ENCODE results near the gene ADGRG6.

The ADGRG6 gene

GRCh38 chr6:142380626-142381025, 78.8 kb downstream of the ADGRG6 start:
- no peak for DNase-seq

DNA sequence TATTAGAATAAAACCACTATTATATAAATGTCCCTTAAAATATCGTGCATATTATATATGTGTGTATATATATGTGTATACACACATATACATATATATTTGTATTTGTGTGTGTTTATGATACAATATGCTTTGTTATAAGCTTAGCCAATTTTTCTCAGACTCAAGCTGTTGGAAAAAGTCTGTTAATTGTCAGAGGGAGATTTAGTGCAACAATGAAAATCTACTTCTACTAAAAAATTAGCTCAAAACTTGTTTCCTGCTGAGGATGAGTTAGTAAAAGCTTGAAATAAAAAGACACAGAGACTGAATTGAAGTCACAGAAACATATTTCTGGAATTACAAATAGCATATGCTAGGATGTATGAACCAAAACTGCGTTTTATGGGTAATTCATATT, 79.4 kb downstream of the ADGRG6 start:
- DNase-seq = no peak

DNA sequence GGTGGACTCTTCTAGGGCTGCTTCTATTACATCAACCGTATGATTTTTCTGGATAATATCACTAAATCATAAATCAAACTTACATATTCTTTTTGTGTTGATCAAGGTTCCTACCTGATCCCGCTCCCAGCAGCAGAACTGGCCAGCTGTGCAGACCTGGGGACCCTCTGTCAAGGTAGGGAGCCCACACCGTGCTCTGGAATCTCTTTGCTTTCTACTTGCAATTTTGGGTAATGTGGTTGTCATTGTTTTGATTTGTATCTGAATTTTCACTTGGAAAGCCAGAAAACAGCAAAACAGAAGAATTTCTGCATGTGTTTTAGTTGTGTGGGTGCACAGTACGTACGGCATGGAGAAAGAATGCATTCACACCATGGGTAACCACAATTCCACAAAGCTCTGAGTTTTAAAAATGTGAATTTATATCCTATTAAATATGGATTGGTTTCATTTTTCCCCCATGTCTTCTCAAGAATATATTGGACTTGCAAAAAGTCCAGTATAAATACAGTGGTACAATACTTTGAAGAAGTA, 80.1 kb downstream of the ADGRG6 start:
- DNase-seq = no peak

DNA sequence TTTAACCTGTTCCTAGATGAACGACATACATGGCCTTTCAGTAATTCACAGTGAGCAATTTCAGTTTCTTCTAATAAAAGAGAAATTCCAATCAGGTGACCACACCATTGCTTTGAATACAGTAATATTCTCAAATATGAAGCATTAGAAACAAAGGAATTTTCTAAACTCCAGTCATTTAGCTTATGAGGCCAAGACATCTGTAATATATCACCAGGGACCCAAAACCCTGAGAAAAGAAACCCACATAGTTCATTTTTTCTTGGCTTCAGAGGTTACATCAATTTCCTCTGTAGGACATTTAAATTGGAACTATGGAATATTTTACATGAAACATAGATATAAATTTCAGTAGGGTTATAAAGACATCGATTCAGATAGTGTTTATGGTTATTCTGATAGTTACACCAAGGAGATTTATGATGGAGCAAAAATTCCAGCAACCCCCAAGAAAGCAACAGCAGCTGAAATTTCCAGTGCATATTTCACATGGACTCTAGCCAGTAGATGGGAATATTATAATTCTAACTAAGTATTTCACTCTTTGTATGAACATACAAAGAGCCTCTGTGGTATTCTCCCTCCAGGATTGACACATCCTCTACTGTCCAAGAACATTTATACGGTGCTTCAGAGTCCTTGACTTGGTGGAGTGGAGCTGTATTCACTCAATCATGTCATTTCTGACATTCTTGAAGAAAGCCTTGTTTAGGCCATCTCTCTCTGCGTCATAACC, 82.9 kb downstream of the ADGRG6 start:
- no peak for DNase-seq

GRCh38 chr6:142385352-142385751, 83.5 kb downstream of the ADGRG6 start:
- DNase-seq = no peak

GRCh38 chr6:142386657-142387056, 84.8 kb downstream of the ADGRG6 start:
- no peak for DNase-seq

DNA sequence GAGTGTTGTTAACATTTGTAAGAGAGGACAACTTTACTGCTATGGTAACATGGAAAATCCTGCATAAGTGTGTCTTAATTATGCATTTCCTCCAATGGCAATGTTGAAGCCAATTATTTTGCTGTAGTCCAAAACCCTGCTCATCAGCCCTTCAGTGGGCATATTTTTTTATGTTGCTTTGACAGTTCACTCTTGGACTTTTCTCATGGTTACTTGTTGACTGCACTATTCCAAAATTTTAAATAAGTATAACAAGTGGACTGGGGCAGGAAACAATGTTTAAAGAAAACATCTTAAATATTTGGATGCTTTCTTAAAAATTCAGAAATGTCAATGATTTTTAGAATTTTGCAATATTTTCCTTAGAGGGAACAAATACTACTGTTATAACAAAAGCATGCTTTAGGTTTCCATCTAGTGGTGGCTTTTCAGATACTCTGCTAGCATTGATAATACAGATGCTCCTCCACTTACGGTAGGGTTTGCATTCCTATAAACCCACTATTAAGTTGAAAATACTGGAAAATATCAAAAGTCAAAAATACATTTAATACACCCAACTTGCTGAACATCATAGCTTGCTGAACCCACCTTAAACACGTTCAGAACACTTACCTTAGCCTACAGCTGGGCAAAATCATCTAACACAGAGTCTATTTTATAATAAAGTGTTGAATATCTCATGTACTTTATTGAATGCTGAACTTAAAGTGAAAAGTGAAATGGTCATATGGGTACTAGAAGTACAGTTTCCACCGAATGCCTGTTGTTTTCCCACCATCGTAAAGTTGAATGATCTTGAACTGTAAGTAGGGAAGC, 86.4 kb downstream of the ADGRG6 start:
- no peak for DNase-seq

DNA sequence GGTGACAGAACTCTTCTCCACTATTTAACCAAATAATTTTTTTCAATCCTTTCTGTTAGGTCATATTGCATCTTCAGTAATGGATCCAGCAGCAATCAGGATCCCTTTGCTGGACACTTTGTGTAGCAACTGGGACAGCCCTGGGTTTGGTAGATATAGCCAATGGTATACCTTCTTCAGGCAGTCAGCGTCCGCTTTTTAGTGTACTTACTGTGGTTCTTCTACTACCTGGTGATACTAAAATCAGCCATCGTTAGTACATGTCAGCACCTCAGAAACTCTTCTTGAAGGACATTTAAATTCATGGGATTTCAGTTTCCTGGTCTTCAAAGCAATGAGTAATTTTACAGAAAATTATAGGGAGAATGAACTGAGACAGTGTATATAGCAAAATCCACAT, 93.5 kb downstream of the ADGRG6 start:
- DNase-seq = no peak

DNA sequence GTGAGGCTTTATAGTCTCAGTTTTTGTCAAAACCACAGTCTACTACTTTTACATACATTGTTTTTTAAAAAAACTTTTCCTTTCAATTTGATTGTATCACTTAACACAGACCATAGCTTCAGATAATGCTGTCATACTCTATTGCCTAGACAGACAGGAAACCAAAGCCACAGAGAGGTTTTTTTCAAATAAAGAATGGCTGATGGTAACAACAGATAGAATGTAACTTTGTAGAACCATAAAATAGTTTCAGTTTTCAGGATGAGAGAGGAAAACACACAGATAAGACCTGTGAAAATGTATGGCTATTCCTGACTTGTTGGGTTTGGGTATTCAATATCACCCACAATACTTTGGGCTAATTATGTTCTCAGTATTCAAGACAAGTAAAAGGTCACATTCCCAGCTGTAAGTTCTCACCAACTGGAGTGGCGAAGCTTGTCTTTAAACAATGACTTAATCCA, 94.0 kb downstream of the ADGRG6 start:
- no peak for DNase-seq

- no peak for DNase-seq
Measured at GRCh38 chr6:142398353-142398752, 96.5 kb downstream of the ADGRG6 start.

- DNase-seq = no peak
Measured at GRCh38 chr6:142399739-142400138, 97.9 kb downstream of the ADGRG6 start.

DNA sequence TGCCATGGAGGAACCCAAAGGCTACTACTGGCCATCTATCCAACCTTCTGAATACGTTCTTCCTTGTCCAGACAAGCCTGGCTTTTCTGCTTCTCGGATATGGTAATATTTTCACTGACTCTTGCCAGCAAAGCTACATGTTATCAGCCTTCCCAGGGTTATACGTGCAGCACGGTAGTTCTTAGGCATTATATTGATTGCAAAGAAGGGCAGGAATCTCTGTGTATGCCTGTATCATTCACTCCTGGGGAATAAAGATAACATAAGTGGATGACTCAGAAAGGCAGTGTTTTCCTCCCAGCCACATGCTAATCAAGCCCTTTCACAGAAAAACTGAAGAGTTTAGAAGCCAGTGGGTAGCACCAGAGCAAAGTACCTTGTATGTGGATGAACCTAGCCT, 98.7 kb downstream of the ADGRG6 start:
- no peak for DNase-seq

DNA sequence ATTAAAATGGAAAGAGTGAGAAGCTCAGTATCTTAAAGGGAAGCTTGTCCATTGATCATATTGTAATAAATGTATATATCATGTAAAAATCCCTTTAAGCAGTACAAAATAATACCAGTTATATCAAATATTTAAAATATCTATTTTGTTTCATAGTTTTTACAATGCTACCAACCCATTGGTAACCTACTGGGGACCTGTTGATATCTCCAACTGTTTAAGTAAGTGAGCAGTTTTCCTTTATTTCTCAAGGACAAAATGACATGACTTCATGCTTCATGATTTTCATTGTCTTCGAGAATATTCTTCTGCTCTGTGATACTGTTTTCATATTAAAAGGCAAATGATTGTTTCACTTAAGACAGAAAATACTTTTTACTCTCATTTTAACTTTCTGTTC, 100.0 kb downstream of the ADGRG6 start:
- DNase-seq = no peak

- no peak for DNase-seq
Measured at GRCh38 chr6:142404751-142405150, 102.9 kb downstream of the ADGRG6 start.

DNA sequence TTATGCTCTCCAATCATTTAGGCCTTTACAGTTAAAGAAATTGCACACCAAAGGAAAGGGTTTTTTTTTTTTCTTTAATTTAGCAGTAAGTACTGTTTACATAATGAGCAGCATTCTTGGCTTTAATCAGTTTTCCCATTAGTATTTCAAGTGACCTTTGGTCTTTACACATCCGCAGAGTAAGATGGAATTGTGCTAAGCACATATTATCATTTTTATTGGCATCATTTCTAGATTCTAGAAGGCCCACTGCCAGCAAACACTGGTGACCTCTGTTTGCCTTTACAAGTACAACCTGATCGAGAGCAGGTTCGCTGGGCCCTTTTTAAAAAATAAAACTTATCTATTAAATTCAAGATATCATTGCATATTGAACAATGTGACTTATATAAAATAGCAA, 104.3 kb downstream of the ADGRG6 start:
- no peak for DNase-seq

DNA sequence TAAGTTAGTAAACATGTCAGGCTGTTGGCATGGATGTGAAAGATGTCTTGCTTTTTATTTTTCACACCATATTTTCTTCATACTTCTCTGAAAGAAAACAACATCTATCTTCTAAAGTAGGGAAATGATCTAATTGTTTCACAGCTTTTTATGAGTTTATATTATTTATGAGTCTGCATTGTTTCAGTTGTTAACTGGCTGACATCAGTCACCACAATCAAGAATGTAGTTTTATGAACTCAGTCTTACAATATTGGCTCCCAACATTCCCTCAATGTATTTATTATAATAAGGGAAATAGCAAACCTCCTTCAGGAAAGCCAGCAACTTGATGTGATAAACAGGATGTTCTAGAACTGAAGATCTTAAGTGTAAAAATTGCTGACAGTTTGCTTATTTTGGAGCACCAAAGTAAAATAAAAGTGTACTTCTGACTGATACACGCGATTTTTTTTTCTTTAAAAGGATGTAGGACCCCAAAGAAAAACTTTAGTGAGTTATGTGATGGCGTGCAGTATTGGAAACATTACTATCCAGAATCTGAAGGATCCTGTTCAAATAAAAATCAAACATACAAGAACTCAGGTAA, 106.0 kb downstream of the ADGRG6 start:
- no peak for DNase-seq

DNA sequence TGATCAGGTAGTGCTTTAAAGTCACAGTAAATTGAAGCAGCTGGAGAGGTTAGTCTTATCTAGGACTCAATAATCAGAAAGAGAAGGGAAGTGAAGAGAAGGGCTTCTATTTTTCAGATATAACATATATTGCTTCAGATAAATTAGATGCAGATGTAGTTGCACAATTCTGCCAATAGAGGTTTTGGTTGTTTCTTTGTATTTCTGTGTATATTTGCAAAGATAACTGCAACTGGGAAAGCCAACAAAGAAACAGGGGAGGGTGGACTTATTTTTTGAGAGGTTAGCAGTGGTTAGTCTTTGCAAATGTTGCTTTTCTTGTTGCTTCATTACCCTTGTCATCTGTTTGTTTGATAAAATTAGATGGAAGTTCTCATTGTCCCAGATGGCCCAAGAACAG, 106.6 kb downstream of the ADGRG6 start:
- no peak for DNase-seq

- no peak for DNase-seq
Measured at GRCh38 chr6:142409794-142410193, 108.0 kb downstream of the ADGRG6 start.

DNA sequence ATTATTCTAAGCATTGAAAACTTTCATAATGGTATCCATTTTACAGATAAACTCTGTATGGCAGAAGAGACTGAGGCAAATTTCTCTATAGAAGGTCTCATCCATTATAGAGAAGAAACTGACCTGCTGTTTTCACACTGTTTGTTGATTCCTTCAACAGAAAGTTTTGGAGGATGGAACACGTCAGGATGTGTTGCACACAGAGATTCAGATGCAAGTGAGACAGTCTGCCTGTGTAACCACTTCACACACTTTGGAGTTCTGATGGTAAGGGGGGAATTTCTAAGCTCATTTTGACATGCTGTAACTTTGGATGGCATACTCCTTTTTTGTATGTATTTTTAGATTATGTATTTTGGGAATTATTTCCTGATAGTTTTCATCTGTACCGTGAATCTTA, 109.3 kb downstream of the ADGRG6 start:
- no peak for DNase-seq

- no peak for DNase-seq
Measured at GRCh38 chr6:142412241-142412640, 110.4 kb downstream of the ADGRG6 start.

GRCh38 chr6:142412658-142413057, 110.9 kb downstream of the ADGRG6 start:
- no peak for DNase-seq

DNA sequence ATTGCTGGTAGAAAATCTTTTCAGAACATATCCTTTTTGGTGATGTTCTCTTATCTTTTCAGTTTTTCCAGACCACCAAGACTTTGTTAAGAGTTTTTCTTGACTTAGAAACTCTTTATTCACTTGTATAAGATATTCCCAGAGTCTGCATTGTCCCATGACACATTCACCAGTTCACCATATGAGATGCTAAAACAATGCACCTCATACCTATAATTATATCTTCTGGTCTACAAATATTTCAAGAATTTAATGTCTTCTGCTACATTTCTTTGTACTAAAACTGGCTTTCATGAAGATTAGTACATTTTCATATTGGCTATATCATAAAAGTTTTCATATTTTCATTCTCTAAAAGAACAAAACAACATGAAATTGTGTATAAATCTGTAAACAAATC, 111.3 kb downstream of the ADGRG6 start:
- no peak for DNase-seq

- no peak for DNase-seq
Measured at GRCh38 chr6:142414462-142415250, 112.8 kb downstream of the ADGRG6 start.

All from NCI-H2107 (cell line).